Muscle of leg (tissue), 11 donors: ENCODE results near the gene ZMAT5. TPM values are rescaled to one million over a fixed set of nuclear protein-coding genes. Genes with fewer than 3 reads are reported as not detected.

Experiments used
- DNase-seq: peaks from one replicate; pipeline ENCODE4 v3.0.0; 2013
- H3K27ac ChIP-seq: one replicate; pipeline ENCODE4 v1.5.1; 2013; ENCODE audit warnings: mild to moderate bottlenecking, low read length, control low read depth
- H3K27me3 ChIP-seq: one replicate; pipeline ENCODE4 v1.6.1; 2013; ENCODE audit warnings: low read length; ENCODE audit not compliant: control insufficient read depth, insufficient read depth
- H3K36me3 ChIP-seq: one replicate; pipeline ENCODE4 v1.6.1; 2013; ENCODE audit warnings: low read length; ENCODE audit not compliant: control insufficient read depth, insufficient read depth
- H3K4me1 ChIP-seq: one replicate; pipeline ENCODE4 v1.6.1; 2013; ENCODE audit warnings: low read length; ENCODE audit not compliant: control insufficient read depth, insufficient read depth
- H3K4me3 ChIP-seq: one replicate; pipeline ENCODE4 v1.5.1; 2013; ENCODE audit warnings: low read length, control low read depth
- H3K9me3 ChIP-seq: replicated peaks from 2 replicates; pipeline ENCODE4 v1.6.1; 2013; ENCODE audit warnings: low read depth, low read length; ENCODE audit not compliant: control insufficient read depth
- WGBS: methylation state at CpG from one replicate; pipeline ENCODE4 v1.1.5; 2013; ENCODE audit warnings: missing lambda C conversion rate; ENCODE audit not compliant: insufficient coverage; 5-methylcytosine and 5-hydroxymethylcytosine counted together
- polyA plus RNA-seq, 8 donors: library from polyadenylated mRNA; unstranded; fragments of 120-200 nt; gene quantifications; one replicate each; pipeline versions ENCODE4 v1.2.1 to v1.2.3, GENCODE V29; 2013; ENCODE audit warnings: inconsistent platforms in 1 of 8, low replicate concordance in 1 of 8; ENCODE audit not compliant: insufficient read length in 8 of 8, insufficient read depth in 1 of 8
- total RNA-seq: library from RNA; stranded (reverse); fragments of 120-200 nt; gene quantifications from one replicate; pipeline ENCODE4 v1.2.4, GENCODE V29; 2013

The ZMAT5 gene
- total and polyA plus RNA-seq, 9 donors: 15.4 to 23.5 (median 18.4) TPM

DNA sequence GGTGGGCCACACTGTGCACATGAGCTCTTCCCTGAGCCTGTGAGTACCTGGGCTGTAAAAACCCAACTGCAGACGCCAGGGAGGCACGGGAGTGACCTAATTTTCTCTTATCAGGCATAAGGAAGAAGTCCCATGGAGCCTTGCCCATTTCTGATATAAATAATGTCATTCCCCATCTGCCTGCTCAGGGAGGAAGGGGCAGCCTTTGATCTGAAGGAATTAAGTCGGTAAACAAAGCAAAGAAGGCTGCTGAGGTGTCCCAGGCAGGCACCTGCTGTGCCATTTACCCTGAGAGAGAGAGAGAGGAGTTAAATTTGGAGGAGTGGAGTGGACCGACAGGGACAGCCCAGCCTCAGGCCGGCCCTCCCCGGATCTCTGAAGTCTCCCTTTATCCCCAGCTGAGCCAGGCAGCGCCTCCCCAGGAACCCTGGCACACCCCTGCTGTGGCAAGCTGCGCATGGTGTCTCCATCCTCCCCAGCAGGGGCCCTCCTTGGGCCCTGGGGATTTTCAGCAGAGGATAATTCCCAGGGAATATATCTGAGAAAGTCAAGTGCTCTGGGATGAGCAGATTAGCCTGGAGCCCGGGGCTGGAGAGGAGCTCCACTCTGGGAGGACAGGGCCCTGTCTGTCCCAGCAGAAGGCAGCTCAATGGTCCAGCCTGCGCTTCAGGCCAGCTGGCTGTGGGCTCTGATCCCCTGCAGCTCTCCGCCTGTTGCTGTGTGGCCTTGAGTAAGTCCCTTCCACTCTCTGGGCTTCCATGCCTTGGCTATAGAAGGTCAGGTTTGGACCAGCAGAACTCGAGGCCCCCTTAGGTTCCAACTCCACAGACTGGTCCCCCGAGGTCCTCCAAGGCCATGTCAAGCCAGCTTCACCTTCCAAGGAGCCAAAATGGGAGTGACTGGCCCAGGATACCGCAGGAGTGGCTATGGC is 64.5 kb downstream of the ZMAT5 start:
- DNase-seq: no peak
- Histone ChIP-seq H3K27ac (no peak overlapping the region), H3K4me1 (peaks cover 82% of the 10 kb centered on the region), H3K9me3 (no peaks in the 10 kb centered on the region), H3K4me3 (no peak overlapping the region), H3K36me3 (no peaks in the 10 kb centered on the region), H3K27me3 (peaks cover 46% of the 10 kb centered on the region)
- 31% methylated on average over 9 of the region's 14 CpGs for WGBS

DNA sequence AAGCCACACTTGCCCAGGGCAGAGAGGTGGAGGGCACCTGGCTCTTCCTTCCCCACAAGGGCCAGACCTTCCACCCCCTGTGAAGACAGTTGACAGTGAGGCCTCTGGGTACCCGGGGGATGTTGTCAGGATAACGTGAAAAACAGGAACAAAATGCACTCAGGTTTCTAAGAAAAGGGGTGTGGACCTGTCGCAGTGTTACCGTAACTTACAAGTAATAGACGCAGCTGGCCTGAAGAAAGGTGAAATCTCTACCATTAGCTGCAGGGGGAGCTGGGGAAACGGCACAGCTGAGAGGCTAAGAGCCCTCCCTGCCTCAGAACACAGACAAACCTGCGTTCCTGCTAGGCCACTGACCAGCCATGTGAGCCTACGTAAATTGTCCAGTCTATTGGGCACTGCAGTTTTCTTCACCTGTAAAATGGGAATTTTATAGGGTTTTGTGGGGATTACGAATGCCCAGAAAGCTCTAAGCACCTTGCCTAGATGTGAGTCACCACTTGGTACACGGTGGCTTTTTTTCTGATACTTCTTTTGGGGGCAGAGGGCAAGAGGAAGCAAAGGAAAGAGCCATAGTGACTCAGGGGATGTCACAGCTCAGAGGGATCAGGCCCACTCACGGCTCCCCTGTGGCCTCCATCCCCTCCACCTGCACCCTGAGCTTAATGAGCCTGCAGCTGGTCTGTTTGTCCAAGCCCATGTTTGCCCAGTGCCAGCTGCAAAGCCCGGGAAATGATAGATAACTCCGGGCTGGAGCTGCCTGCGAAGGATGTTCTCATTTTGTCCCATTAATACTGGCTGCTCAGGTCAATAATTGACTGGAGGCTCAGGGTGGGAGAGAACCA is 65.4 kb downstream of the ZMAT5 start:
- peaks cover 2% of the 10 kb centered on the region for H3K36me3 ChIP-seq
- no peaks in the 10 kb centered on the region for H3K9me3 ChIP-seq
- peaks cover 43% of the 10 kb centered on the region for H3K27me3 ChIP-seq
- no peak overlapping the region for H3K4me3 ChIP-seq
- DNase-seq: no peak
- H3K4me1 ChIP-seq: peaks cover 81% of the 10 kb centered on the region
- WGBS: 25% methylated on average over 12 of the region's 14 CpGs
- no peak overlapping the region for H3K27ac ChIP-seq

DNA sequence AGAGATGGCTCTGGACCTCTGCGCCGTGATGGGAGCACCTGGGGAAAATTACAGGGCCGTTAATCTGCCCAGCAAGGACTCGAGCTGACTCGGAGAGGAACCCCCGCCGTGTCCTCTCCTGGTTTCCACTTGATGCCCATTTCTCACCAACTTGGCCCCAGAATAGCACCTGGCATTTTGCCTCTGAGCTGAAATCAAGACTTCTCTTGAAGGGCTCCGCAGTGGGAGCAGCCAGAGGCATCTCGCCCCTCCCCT is 66.0 kb downstream of the ZMAT5 start:
- no peak for DNase-seq
- 34% methylated on average over 7 of the region's 9 CpGs for WGBS
- no peaks in the 10 kb centered on the region for H3K9me3 ChIP-seq
- no peak overlapping the region for H3K4me3 ChIP-seq
- H3K36me3 ChIP-seq: peaks cover 3% of the 10 kb centered on the region
- H3K4me1 ChIP-seq: peaks cover 81% of the 10 kb centered on the region
- H3K27me3 ChIP-seq: peaks cover 43% of the 10 kb centered on the region
- H3K27ac ChIP-seq: no peak overlapping the region

DNA sequence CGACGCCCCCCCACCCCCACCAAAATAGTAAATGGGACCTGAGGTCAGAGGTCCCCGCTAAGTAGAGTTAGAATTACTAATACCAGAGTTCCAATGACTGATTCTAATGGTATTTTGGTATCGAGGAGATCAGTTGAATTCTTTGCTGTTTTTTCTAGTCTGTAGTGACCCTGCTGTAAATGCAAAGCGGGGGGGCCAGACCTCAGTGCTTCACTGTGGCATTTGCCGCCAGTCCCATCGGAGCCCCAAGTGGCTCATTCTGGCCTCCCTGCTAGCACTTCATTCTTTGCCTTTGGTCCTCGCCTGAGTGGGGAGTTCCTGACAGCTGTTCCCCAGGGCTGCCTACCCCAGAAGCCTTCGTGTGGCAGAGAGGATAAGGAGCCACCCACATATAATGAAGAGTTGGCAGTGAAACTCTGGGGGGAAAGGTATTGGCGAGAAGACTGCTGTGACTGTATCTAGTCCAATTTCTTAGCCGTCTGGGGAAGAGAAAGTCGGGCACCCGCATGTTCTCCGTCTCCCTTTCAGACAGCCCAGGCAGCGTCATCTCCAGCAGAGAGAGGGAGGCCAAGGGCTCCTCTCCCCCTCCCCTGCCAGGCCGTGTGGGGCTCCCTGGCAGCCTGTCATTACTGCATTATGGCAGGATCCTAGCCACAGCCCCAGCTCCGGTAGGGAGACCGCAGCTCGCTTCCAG is 66.5 kb downstream of the ZMAT5 start:
- Histone ChIP-seq H3K27ac (no peak overlapping the region), H3K27me3 (peaks cover 43% of the 10 kb centered on the region), H3K36me3 (peaks cover 3% of the 10 kb centered on the region), H3K4me3 (no peak overlapping the region), H3K4me1 (peaks cover 81% of the 10 kb centered on the region), H3K9me3 (no peaks in the 10 kb centered on the region)
- 31% methylated on average over 13 of the region's 19 CpGs for WGBS
- DNase-seq: no peak

DNA sequence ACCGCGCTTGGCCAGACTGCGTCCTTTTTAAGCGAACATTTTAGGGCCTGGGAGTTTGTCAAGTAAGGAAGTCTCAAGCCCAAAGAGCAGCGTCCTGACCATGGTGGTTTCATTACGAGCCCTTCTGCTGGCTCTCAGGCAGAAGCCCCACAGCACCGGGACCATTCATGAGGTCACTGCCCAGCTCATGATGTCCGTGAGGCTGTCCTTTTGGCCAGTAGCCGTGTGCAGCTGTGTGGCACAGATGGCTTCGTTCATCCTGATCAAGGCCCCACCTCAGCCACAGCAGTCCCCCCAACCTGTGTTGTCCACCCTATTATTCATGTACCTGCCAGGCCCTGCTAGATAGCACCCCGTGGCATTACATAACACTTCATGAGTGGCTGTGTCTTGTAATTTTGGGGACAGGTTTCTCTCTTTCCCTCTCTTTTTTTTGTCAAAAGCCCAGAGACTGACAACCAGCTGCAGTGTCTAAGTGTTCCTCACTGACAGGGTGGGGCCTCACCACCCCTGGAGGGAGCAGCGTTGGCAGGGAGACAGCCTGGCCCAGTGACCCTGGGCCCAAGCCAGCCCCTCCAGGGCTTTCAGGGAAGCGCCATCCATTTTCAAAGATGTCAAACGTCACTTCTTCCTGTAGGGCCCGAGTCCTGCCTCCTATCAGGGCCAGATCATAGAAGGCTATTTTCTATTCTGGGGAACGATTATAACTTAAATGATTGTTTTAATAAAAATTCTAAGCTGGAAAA is 68.8 kb downstream of the ZMAT5 start:
- Histone ChIP-seq H3K27ac (no peak overlapping the region), H3K36me3 (peaks cover 10% of the 10 kb centered on the region), H3K27me3 (peaks cover 31% of the 10 kb centered on the region), H3K4me1 (peaks cover 84% of the 10 kb centered on the region), H3K9me3 (no peaks in the 10 kb centered on the region), H3K4me3 (no peak overlapping the region)
- WGBS: 79% methylated on average over 12 of the region's 16 CpGs
- no peak for DNase-seq

DNA sequence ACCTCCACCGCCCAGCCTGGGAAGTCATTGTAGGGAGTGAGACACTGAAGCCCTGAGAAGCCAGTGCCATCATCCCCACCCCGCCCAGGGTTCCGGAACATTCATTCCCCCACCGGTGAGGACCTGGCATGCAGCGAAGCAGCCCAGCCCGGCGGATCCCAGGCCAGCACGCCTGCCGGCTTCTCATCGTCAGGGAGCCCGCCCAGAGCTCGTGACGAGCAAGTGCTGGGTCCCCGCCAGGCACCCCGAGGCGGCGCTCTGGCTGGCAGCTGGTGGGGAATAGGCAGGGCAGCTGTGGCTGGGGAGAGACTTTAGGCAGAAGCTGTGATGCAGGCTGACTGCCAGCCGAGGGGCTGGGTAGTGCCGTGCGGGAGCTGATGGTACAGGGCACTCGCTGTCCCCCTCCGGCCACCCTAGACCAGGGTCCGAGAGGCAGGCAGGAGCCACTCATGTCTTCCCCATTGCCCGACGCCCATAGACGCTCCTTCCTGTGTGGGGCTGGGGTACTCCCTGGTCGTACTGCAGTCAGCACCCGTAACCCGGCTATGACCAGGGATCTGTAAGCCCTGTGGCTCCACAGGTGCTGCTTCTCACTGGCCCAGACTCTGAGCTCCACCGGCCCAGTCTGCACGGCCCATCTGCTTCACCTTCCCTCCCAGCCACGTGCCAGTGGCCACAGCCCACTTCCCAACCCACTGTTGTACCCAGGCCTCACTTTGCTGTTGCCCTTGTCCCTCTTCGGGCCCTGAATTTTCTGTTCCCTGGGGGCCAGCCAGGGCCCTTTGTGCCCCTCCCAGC is 71.5 kb downstream of the ZMAT5 start:
- Histone ChIP-seq H3K27ac (peak overlapping the region; percentile 62), H3K9me3 (no peaks in the 10 kb centered on the region), H3K4me3 (no peak overlapping the region), H3K36me3 (peaks cover 13% of the 10 kb centered on the region), H3K27me3 (peaks cover 4% of the 10 kb centered on the region), H3K4me1 (peaks cover 84% of the 10 kb centered on the region)
- DNase-seq: peak; percentile 84
- 87% methylated on average over 27 of the region's 33 CpGs for WGBS

DNA sequence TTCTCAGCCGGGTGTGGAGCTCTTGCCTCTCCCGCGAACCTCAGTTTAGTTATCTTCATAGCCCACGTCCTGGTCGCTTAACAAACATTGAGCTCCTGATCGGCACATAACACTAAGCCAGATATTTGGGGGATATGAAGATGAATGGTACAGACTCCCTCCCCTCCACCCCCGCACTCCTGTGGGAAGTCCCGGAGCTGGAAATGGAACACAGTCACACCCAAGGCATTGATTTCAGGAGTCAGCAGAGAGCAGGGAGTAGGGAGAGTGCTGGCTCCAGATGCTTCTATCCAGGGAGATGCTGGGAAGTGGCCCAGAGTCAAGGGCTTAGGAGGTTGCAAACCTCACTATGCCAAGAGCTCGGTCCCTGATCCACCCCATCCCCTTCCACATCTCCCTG is 73.1 kb downstream of the ZMAT5 start:
- H3K36me3 ChIP-seq: peaks cover 13% of the 10 kb centered on the region
- no peak for DNase-seq
- no peaks in the 10 kb centered on the region for H3K27me3 ChIP-seq
- H3K9me3 ChIP-seq: no peaks in the 10 kb centered on the region
- H3K4me1 ChIP-seq: peaks cover 94% of the 10 kb centered on the region
- no peak overlapping the region for H3K4me3 ChIP-seq
- H3K27ac ChIP-seq: peak overlapping the region; percentile 71
- 20% methylated on average over 1 of the region's 9 CpGs for WGBS

DNA sequence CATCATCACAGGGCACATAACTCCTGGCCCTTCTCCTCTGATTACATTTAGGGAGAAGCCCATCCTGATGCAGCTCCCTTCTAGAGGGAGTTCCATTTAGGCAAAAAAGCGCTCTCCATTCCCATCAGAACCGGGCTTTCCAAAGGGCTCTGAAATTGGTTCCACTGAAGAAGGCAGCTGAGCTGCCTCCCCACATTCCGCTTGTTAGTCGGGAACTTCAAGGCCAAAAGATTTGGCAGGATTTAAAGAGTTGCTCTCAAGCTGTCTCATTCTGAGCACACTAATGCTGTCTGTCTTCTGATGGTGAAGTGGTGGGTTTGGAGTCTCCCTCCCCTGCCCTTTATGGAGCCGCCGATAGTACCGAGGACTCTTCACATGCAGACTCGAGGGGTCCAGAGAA is 73.6 kb downstream of the ZMAT5 start:
- 65% methylated on average over 4 of the region's 8 CpGs for WGBS
- Histone ChIP-seq H3K27ac (peak overlapping the region; percentile 71), H3K27me3 (no peaks in the 10 kb centered on the region), H3K36me3 (peaks cover 13% of the 10 kb centered on the region), H3K4me1 (peaks cover 93% of the 10 kb centered on the region), H3K9me3 (no peaks in the 10 kb centered on the region), H3K4me3 (no peak overlapping the region)
- DNase-seq: peak; percentile 69

DNA sequence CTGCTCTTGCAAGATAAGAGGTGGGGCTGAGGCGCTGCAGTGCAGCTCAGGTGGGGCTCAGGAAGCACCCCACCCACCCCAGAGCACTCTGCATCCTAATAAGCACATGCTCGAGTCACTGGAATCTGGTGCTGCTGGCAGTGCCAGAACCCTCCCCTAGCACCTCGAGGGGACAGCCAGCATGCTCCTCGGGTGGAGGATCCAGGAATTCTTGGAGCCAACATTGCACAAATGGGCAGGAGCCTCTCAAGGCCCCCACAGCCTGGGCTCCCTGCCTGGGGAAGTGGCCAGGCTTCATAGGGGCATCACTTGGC is 74.5 kb downstream of the ZMAT5 start:
- WGBS: 38% methylated on average over 4 of the region's 4 CpGs
- Histone ChIP-seq H3K27me3 (no peaks in the 10 kb centered on the region), H3K4me3 (no peak overlapping the region), H3K27ac (peak overlapping the region; percentile 47), H3K9me3 (no peaks in the 10 kb centered on the region), H3K4me1 (peaks cover 84% of the 10 kb centered on the region), H3K36me3 (peaks cover 15% of the 10 kb centered on the region)
- DNase-seq: no peak
